ENCODE data around the gene NSRP1.

NSRP1 gene

GRCh38 chr17:30093463-30094147 lies 23.0 kb upstream of the NSRP1 start:
- TF ChIP-seq, protein P1, sequence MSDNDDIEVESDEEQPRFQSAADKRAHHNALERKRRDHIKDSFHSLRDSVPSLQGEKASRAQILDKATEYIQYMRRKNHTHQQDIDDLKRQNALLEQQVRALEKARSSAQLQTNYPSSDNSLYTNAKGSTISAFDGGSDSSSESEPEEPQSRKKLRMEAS (IDR thresholded peaks at IDR 0.05) = no peak
- TF ChIP-seq CEBPB (IDR thresholded peaks at IDR 0.05) = no peak
- no peak for TF ChIP-seq ZBTB7A (IDR thresholded peaks at IDR 0.05; ENCODE audit: low read depth)
- peak; percentile 89 for TF ChIP-seq RAD21 (IDR thresholded peaks at IDR 0.05; ENCODE audit: low read depth)
- no peak for TF ChIP-seq TEAD4 (IDR thresholded peaks at IDR 0.05)
- no peak for TF ChIP-seq TAF1 (IDR thresholded peaks at IDR 0.05; ENCODE audit: low read depth)
- TF ChIP-seq, protein P2, sequence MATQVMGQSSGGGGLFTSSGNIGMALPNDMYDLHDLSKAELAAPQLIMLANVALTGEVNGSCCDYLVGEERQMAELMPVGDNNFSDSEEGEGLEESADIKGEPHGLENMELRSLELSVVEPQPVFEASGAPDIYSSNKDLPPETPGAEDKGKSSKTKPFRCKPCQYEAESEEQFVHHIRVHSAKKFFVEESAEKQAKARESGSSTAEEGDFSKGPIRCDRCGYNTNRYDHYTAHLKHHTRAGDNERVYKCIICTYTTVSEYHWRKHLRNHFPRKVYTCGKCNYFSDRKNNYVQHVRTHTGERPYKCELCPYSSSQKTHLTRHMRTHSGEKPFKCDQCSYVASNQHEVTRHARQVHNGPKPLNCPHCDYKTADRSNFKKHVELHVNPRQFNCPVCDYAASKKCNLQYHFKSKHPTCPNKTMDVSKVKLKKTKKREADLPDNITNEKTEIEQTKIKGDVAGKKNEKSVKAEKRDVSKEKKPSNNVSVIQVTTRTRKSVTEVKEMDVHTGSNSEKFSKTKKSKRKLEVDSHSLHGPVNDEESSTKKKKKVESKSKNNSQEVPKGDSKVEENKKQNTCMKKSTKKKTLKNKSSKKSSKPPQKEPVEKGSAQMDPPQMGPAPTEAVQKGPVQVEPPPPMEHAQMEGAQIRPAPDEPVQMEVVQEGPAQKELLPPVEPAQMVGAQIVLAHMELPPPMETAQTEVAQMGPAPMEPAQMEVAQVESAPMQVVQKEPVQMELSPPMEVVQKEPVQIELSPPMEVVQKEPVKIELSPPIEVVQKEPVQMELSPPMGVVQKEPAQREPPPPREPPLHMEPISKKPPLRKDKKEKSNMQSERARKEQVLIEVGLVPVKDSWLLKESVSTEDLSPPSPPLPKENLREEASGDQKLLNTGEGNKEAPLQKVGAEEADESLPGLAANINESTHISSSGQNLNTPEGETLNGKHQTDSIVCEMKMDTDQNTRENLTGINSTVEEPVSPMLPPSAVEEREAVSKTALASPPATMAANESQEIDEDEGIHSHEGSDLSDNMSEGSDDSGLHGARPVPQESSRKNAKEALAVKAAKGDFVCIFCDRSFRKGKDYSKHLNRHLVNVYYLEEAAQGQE (IDR thresholded peaks at IDR 0.05; ENCODE audit: low read depth) = no peak
- no peak for TF ChIP-seq TCF12 (IDR thresholded peaks at IDR 0.05; ENCODE audit: low read depth)

- TF ChIP-seq, protein P1 (IDR thresholded peaks at IDR 0.05) = no peak
- TF ChIP-seq CEBPB (IDR thresholded peaks at IDR 0.05) (no peak), RAD21 (IDR thresholded peaks at IDR 0.05; ENCODE audit: low read depth) (peak; percentile 7; the same call in 1 of the 2 replicates)
Measured at GRCh38 chr17:30095507-30096244, 20.9 kb upstream of the NSRP1 start.

GRCh38 chr17:30101686-30102390 lies 14.8 kb upstream of the NSRP1 start:
- TF ChIP-seq EGR1 (IDR thresholded peaks at IDR 0.05) = no peak
- no peak for TF ChIP-seq NFIC (IDR thresholded peaks at IDR 0.05)
- TF ChIP-seq, protein P3, sequence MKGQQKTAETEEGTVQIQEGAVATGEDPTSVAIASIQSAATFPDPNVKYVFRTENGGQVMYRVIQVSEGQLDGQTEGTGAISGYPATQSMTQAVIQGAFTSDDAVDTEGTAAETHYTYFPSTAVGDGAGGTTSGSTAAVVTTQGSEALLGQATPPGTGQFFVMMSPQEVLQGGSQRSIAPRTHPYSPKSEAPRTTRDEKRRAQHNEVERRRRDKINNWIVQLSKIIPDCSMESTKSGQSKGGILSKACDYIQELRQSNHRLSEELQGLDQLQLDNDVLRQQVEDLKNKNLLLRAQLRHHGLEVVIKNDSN (IDR thresholded peaks at IDR 0.05) = no peak
- TF ChIP-seq FOXM1 (IDR thresholded peaks at IDR 0.05; ENCODE audit: borderline replicate concordance, low read depth) = no peak
- no peak for TF ChIP-seq RAD21 (IDR thresholded peaks at IDR 0.05; ENCODE audit: low read depth)
- TF ChIP-seq TAF1 (IDR thresholded peaks at IDR 0.05; ENCODE audit: low read depth) = no peak
- TF ChIP-seq CEBPB (IDR thresholded peaks at IDR 0.05) = no peak
- no peak for TF ChIP-seq EP300 (IDR thresholded peaks at IDR 0.05; ENCODE audit: borderline replicate concordance)
- TF ChIP-seq ZBTB7A (IDR thresholded peaks at IDR 0.05; ENCODE audit: low read depth) = no peak
- TF ChIP-seq CREB1 (IDR thresholded peaks at IDR 0.05; ENCODE audit: low read depth) = no peak

DNA sequence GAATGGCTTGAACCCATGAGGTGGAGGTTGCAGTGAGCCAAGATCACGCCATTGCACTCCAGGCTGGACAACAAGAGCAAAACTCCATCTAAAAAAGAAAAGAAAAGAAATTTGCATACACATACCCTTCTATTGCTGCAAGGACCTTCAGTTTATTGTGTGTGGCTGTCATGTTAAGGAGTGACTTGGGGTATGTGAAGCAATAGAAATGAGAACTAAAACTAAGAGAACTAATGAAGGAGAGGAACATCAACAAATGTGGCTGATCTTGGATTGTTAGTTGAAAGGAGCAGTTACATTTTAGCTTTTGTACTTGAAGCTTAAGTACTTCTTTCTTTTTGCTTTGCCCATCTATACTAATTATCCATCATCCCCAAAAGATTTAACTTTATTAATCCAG lies 12.7 kb upstream of the NSRP1 start:
- TF ChIP-seq, protein P3 (IDR thresholded peaks at IDR 0.05) = no peak
- no peak for TF ChIP-seq CREB1 (IDR thresholded peaks at IDR 0.05; ENCODE audit: low read depth)
- no peak for TF ChIP-seq YY1 (IDR thresholded peaks at IDR 0.05; ENCODE audit: low read depth)
- no peak for TF ChIP-seq RAD21 (IDR thresholded peaks at IDR 0.05; ENCODE audit: low read depth)

DNA sequence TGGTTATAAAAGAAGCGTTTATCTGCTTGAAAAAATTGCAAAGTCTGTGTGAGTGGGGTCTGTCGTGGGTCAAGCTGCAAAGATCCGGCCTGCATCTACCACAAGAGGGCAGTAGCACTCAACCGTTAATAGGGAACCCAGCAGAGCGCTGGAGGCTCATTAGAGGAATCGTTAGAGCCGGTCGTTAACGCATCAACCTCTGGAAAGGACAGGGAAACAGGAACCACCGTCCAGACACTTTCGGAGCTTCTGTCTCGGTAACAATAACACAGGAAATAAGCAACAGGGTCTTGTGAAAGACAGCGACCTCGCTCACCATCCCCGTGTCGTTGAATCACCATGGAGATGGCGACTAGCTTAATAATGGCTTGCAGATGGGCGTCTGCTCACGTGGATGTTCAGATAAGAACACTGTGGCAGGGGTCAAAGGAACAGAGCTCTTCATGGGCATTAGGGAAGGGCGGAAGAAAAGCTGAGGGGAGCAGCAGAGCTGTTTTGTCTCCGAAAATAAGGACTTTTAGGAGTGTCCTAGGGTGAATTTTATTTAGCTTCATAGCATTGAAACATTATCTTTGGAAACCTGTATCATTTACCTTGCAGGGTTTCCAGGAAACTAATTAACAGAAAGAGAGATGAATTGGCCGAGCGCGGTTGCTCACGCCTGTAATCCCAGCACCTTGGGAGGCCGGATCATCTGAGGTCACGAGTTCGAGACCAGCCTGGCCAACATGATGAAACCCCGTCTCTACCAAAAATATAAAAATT lies 11.9 kb upstream of the NSRP1 start:
- TF ChIP-seq, protein P2 (IDR thresholded peaks at IDR 0.05; ENCODE audit: low read depth) = no peak
- TF ChIP-seq RAD21 (IDR thresholded peaks at IDR 0.05; ENCODE audit: low read depth) = peak; percentile 81
- TF ChIP-seq, protein P3 (IDR thresholded peaks at IDR 0.05) = no peak
- TF ChIP-seq, protein P1 (IDR thresholded peaks at IDR 0.05) = 0 out of 2 replicates have a peak, but pooled peaks have one; percentile 18

Data from Ishikawa (cell line).